HG02623 (cell line): ENCODE measurements around the gene HEATR5A.
A peak's percentile ranks its signal among the peaks of the same experiment; 100 is the strongest.

Experiments
- ATAC-seq: cut with Tn5 transposase; IDR thresholded peaks from one replicate; pipeline ENCODE4 v1.9.1; 2021; ENCODE audit warnings: moderate library complexity; ENCODE audit not compliant: unreplicated experiment

The HEATR5A gene

DNA sequence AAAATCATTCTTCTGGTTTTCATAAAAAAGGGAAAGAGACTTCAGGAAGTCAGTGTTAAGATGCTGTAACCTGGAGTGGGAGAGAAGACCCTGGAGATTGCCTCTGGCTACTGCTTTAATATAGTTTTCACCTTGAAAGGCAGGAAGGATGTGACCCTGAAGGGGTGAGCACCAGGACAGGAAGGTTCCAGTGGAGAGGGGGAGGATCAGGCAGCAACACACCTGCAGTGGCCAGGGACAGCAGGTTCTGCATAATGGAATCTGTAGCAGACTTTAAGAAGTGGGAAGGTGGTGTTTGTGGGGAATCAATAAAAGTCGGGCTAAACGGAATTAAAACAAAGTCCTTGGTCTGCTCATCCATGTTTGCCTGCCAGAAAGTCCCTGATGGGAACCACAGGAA, 6.3 kb upstream of the HEATR5A start:
- no peak for ATAC-seq

DNA sequence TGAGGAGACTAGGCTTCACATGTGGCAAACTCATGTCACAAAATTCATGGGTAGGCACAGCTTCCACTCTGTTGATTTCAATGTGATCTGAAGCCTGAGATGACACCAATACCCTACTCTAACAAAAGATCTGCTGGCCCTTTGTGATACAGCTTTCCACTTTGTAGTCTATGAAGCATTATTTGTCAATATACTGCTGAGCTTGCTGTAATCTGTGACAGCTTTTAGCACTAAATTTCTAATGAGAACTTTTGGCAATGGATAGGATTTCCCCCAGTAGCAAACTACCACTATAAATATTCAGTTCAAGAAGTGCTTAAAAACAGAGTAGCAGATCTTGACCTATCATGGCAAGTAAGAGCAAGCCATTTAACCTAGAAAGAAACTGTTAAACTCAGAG, 5.6 kb upstream of the HEATR5A start:
- no peak for ATAC-seq

DNA sequence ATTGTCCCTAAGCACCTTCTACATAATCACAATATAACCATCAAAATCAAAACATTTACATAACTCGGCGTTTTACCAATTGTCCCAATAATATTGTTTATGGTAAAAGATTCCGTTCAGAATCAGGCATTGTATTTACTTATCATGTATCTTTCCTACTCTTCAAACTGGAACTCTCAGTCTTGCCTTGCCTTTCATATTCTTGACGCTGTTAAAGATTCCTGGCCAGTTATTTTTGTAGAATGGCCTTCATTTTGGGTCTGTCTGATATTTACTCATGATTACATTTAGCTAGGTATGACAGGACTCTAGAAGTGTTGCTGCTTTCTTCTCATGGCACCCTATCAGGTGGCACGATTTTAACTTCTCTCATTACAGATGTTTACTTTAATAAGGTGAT, 850 bp upstream of the HEATR5A start:
- ATAC-seq: no peak

- peak; percentile 3 for ATAC-seq
Measured at GRCh38 chr14:31419967-31420318, 407 bp downstream of the HEATR5A start.

GRCh38 chr14:31419179-31419966, 977 bp downstream of the HEATR5A start:
- no peak for ATAC-seq

DNA sequence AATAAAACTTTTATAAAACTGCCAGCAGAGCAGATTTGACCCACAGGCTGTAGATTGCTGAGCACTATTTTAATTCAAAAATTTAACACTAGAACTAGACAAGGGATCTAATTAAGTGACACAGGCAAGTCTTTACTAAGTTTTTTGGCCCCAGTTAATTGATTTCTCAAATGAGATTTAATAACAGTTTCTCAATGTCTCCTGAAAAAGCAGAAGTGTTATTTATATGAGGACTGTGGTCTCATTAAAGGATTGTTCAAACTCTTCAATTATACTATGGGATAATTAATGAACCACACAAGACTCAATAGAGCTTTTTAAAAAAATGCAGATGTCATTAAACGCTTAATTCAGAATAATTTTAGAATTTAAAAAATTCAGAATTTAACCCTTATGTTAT, 1.9 kb downstream of the HEATR5A start:
- no peak for ATAC-seq

DNA sequence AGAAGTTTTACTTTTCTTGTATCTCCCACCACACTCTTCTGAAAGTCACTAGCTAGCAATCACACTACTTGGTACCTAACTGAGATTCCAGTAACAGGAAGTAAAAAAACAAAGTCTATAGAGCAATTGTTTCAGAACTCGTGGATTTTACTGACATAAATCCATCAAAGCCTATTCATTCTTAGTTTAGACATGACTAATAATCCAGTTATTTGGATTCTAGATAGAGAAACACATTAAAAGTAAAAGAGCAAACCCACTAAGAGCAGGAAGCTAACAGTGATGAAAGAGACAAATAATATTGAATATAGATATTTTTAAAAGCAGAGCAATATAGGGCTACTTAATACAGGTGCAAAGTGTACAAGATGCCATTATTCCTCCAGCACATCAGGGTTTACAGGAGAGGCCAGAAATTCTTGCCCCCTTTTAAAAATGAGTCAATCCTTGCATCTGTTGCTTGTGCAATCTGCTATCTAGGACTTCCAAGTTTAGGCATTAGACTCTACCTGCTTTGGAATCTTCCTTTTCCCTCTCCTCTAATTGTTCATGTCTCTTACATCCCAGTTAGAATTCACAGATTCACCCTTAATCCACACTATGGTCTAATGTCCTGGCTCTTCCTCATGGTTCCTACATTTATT, 6.0 kb downstream of the HEATR5A start:
- ATAC-seq: no peak

- ATAC-seq: no peak
Measured at GRCh38 chr14:31411218-31411727, 9.1 kb downstream of the HEATR5A start.

DNA sequence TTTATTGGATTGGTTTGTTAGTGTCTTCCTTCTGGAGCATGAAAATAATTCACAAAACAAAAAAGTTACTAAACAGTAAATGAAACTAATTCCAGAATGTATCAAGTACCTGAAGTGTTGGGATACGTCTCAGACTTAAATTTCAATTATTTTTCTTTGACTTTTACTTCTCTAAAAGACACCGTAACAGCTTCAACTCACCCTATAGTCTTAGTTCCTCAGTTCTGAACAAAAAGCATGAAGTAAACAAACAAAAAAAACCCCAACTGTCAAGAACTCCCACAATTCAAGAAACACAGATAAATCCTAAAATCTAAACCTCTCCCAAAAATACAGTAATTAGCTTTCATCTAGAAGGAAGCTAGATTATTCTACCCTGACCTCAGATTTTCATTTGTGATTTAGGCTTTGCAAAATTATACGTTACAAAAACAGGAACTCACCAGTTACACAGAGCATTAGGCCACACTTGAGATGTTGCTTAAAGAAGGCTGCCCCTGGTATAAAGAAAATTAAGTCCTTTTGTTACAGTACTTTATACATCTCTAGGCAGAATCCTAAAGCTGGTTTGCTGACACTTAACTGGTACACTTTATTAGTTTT, 10.2 kb downstream of the HEATR5A start:
- ATAC-seq: no peak

DNA sequence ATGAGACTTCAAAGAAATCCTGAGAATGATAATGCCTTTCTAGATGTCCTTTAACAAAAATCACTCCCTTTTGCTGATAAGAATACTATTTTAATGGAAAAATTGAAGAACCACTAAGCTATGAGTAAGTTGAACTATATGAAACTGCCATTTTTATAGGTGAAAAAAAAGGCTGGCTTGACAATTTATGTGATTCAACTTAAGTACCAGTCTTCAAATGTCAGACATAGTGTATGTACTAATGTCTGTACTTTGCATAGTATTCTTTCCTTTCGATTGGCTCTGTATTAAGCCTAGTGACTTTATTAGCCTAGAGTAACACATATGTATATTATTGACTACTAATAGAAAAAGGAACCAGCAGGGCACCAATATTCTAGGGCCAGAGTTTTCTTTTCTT, 11.9 kb downstream of the HEATR5A start:
- ATAC-seq: no peak

DNA sequence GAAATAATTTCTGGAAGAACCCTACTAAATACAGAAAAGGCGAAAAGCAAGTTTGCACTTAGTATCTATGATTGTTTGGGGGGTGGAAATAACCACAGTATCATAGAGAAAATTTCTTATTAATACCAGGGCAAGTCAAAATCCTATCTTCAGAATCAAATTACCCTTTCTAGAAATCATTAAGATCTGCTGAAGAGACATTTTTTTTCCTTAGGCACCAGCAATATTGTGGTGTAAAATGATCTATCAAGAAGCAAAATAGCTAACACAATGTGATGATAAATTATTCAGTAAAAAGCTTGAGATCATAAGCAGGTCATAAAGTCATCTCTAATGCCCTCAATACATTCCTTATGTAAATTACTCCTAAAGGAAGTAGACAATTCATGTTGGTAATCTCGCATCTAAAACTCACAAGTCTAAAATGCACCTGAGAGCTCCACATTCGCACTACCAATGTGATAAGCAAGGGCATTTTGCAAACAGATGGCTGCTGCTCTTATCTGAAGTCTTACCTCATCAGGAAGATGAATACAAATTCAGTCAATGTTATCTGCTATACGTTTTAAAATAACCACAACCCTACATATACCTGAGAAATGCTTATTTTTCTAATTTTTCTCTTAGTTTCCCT, 14.6 kb downstream of the HEATR5A start:
- ATAC-seq: no peak

GRCh38 chr14:31405106-31405505, 15.2 kb downstream of the HEATR5A start:
- no peak for ATAC-seq

DNA sequence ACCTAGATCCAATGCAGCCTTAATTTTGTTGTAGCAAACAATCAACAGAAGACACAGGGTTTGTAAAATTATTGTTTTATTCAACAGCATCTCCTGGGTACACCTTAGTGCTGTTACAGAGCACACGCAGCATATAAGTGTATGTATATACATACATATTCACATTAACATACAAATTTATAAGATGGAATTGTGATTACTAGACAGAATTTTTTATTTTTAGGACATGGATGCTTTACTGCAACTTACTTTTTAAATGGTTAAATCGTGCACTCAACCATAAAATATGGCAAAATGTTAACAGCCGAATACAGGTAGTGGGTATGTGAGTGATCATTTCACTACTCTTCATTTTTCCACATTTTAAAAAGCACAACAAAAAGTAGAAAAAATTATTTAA, 16.6 kb downstream of the HEATR5A start:
- no peak for ATAC-seq

GRCh38 chr14:31402764-31403439, 17.4 kb downstream of the HEATR5A start:
- no peak for ATAC-seq

- no peak for ATAC-seq
Measured at GRCh38 chr14:31401369-31401932, 18.9 kb downstream of the HEATR5A start.

GRCh38 chr14:31400031-31400638, 20.2 kb downstream of the HEATR5A start:
- ATAC-seq: no peak

- ATAC-seq: no peak
Measured at GRCh38 chr14:31395572-31396205, 24.7 kb downstream of the HEATR5A start.

GRCh38 chr14:31395119-31395518, 25.2 kb downstream of the HEATR5A start:
- no peak for ATAC-seq

DNA sequence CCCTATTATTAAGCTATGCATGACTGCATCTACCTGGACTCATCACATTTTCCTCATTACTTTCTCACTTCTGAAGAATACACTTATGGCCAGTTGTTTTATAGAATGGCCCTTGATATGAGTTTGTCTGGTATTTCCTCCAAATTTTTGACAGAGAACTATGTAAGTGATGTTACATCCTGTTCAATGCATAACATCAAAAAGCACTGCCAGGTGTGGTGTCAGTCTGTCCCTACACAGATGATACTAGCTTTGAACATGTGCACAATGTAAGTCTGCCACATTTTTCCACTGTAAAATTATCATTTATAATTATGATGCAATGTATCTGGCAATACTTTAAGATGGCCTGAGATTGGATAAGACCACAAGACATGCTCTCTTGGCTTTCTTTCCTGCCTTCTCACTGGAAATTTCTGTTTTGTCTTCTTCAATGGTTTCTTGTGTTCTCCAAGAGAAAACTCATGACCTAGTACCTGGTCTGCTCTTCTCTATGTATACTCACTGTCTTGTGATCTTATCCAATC, 28.3 kb downstream of the HEATR5A start:
- ATAC-seq: no peak

- ATAC-seq: no peak
Measured at GRCh38 chr14:31391473-31391872, 28.9 kb downstream of the HEATR5A start.
